ENCODE results near the gene C2orf78. TPM values are rescaled to one million over a fixed set of nuclear protein-coding genes. Genes with fewer than 3 reads are reported as not detected.

The C2orf78 gene
- total and polyA plus RNA-seq, 4 donors = 0.02 TPM; not detected in 3

GRCh38 chr2:73822991-73823390, 39.0 kb downstream of the C2orf78 start:
- Histone ChIP-seq H3K27ac (ENCODE audit: low read depth in 1 of 2, low read length in 2 of 2) (no peak overlapping the region), H3K27me3 (ENCODE audit: control insufficient read depth in 4 of 4, insufficient read depth in 4 of 4, low read length in 3 of 4) (no peaks in the 10 kb centered on the region), H3K36me3 (ENCODE audit: control insufficient read depth in 4 of 4, insufficient read depth in 3 of 4, low read depth in 1 of 4, low read length in 3 of 4) (no peaks in the 10 kb centered on the region), H3K4me1 (ENCODE audit: control insufficient read depth in 4 of 4, insufficient read depth in 4 of 4, low read length in 3 of 4) (peaks cover 0 to 3% (median under 1%) of the 10 kb centered on the region in 4 donors), H3K4me3 (ENCODE audit: low read depth in 1 of 3, low read length in 3 of 3) (no peak overlapping the region), H3K9ac (ENCODE audit: low read depth in 1 of 2, low read length in 2 of 2) (no peak overlapping the region), H3K9me3 (ENCODE audit: control insufficient read depth in 4 of 4, low read length in 3 of 4) (no peaks in the 10 kb centered on the region)
- DNase-seq (ENCODE audit: low spot score) = no peak
- TF ChIP-seq NR2F2 (IDR thresholded peaks at IDR 0.05) = no peak
- TF ChIP-seq ZBTB33 (IDR thresholded peaks at IDR 0.05) = no peak
- TF ChIP-seq REST (IDR thresholded peaks at IDR 0.05) = no peak
- WGBS = 86% methylated on average over 2 of the region's 2 CpGs

DNA sequence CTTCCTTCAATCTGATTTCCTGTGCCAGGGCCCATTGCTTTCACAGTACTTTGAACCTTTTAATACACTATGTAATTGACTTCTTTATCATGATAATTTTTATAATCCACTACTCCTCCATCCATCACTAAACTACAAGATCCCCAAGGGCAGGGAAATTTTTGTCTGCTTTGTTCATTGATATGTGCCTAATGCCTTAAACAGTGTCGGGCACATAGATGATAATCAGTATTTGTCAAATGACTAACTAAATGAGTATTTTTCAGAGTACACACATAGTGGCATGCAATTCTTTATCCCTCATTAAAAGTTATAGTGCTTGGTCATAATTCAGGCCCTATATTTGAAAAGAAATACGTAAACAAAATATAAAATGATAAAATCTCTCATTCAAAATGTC, 39.4 kb downstream of the C2orf78 start:
- Histone ChIP-seq H3K9me3 (ENCODE audit: control insufficient read depth in 4 of 4, low read length in 3 of 4) (no peaks in the 10 kb centered on the region), H3K27me3 (ENCODE audit: control insufficient read depth in 4 of 4, insufficient read depth in 4 of 4, low read length in 3 of 4) (no peaks in the 10 kb centered on the region), H3K36me3 (ENCODE audit: control insufficient read depth in 4 of 4, insufficient read depth in 3 of 4, low read depth in 1 of 4, low read length in 3 of 4) (no peaks in the 10 kb centered on the region), H3K4me3 (ENCODE audit: low read depth in 1 of 3, low read length in 3 of 3) (no peak overlapping the region), H3K9ac (ENCODE audit: low read depth in 1 of 2, low read length in 2 of 2) (no peak overlapping the region), H3K27ac (ENCODE audit: low read depth in 1 of 2, low read length in 2 of 2) (no peak overlapping the region), H3K4me1 (ENCODE audit: control insufficient read depth in 4 of 4, insufficient read depth in 4 of 4, low read length in 3 of 4) (peaks cover 0 to 7% (median 4%) of the 10 kb centered on the region in 4 donors)
- no peak for TF ChIP-seq FOXA2 (IDR thresholded peaks at IDR 0.05)
- DNase-seq (ENCODE audit: low spot score) = no peak
- 32% methylated on average over 2 of the region's 2 CpGs for WGBS

DNA sequence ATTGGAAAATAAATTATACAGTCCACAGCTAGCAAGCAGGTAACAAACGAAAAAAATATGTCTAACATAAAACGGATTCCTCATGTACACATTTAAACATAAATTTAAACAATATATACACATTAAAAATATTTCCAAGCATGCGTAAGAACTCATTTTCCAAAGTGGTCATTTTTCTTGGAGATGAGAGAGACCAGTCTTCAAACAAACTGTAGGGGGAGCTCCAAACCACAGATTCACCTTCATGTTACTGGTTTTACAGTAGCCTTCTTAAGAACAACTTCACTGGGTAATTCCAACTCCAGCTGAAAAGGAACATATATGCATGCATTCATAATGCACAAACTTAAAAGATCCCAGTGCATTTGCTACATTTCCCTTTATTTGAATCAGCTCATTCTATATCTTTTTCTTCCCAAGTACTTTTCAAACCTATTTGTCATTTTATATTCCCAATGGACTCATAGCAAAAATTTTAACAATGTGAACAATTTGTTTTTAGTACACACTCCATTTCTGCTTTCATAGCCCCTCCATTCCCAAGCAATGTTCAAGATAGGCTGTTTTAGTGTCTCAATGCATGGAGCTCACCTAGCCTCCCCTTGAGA, 40.0 kb downstream of the C2orf78 start:
- WGBS = 8% methylated on average over 3 of the region's 3 CpGs
- TF ChIP-seq CTCF (IDR thresholded peaks at IDR 0.05; ENCODE audit: low read depth, low read length, missing input control) = peak; percentile 75
- peak; percentile 87 to 91 for TF ChIP-seq RAD21 (IDR thresholded peaks at IDR 0.05)
- no peak for TF ChIP-seq HNF4A (conservative IDR thresholded peaks at IDR 0.05)
- Histone ChIP-seq H3K27me3 (ENCODE audit: control insufficient read depth in 4 of 4, insufficient read depth in 4 of 4, low read length in 3 of 4) (no peaks in the 10 kb centered on the region), H3K4me1 (ENCODE audit: control insufficient read depth in 4 of 4, insufficient read depth in 4 of 4, low read length in 3 of 4) (peaks cover 0 to 7% (median 5%) of the 10 kb centered on the region in 4 donors), H3K9me3 (ENCODE audit: control insufficient read depth in 4 of 4, low read length in 3 of 4) (no peaks in the 10 kb centered on the region), H3K36me3 (ENCODE audit: control insufficient read depth in 4 of 4, insufficient read depth in 3 of 4, low read depth in 1 of 4, low read length in 3 of 4) (no peaks in the 10 kb centered on the region), H3K4me3 (ENCODE audit: low read depth in 1 of 3, low read length in 3 of 3) (no peak overlapping the region), H3K9ac (ENCODE audit: low read depth in 1 of 2, low read length in 2 of 2) (no peak overlapping the region), H3K27ac (ENCODE audit: low read depth in 1 of 2, low read length in 2 of 2) (no peak overlapping the region)
- no peak for DNase-seq (ENCODE audit: low spot score)
